ENCODE results near the gene ZNRF3. TPM values are rescaled to one million over a fixed set of nuclear protein-coding genes. Genes with fewer than 3 reads are reported as not detected.

The ZNRF3 gene
- total and polyA plus RNA-seq, 2 experiments from 2014 or later: 11.1 to 32.2 TPM

GRCh38 chr22:29012101-29012433, 128.7 kb downstream of the ZNRF3 start:
- Mint-ChIP-seq H3K27ac (no peak overlapping the region), H3K36me3 (ENCODE audit: low read depth) (peaks cover 3% of the 10 kb centered on the region; the same call in 2 of the 3 replicates), H3K27me3 (ENCODE audit: insufficient read depth, low read depth, poor library complexity) (peaks cover 9% of the 10 kb centered on the region), H3K4me1 (peaks cover 55% of the 10 kb centered on the region), H3K4me3 (no peak overlapping the region), H3K9me3 (no peaks in the 10 kb centered on the region)
- Histone ChIP-seq H3F3A (replicated peaks; ENCODE audit: low read depth) (0 out of 2 replicates have a peak, but pooled peaks cover under 1% of the 10 kb centered on the region), H3K4me3 (no peak overlapping the region), H3K4me2 (0 out of 2 replicates have a peak overlapping the region, but pooled peaks have one; percentile 8), H3K36me3 (ENCODE audit: insufficient read depth) (no peaks in the 10 kb centered on the region), H2AFZ (no peak overlapping the region), H3K79me2 (replicated peaks; ENCODE audit: insufficient read depth) (peaks cover 65% of the 10 kb centered on the region), H3K27me3 (ENCODE audit: insufficient read depth) (no peaks in the 10 kb centered on the region), H4K20me1 (replicated peaks; ENCODE audit: insufficient read depth) (no peaks in the 10 kb centered on the region; the same call in 1 of the 2 replicates), H3K27ac (ENCODE audit: low read depth) (no peak overlapping the region), H3K9me2 (ENCODE audit: insufficient read depth) (no peaks in the 10 kb centered on the region), H3K4me1 (ENCODE audit: insufficient read depth) (peaks cover 40% of the 10 kb centered on the region)
- ATAC-seq (no peak), DNase-seq (ENCODE audit: low spot score) (no peak)
- no peak for TF ChIP-seq REST (IDR thresholded peaks at IDR 0.05; ENCODE audit: unreplicated experiment)
- no peak for TF ChIP-seq CREB1 (CRISPR knock-in tag; IDR thresholded peaks at IDR 0.05; ENCODE audit: low read depth)
- no peak for TF ChIP-seq JUNB (IDR thresholded peaks at IDR 0.05; ENCODE audit: unreplicated experiment)
- no peak for TF ChIP-seq EZH2 (IDR thresholded peaks at IDR 0.05; ENCODE audit: low read depth, unreplicated experiment)
- no peak for TF ChIP-seq EZH2phosphoT487 (IDR thresholded peaks at IDR 0.05; ENCODE audit: unreplicated experiment)
- no peak for TF ChIP-seq ZNF331 (CRISPR knock-in tag; IDR thresholded peaks at IDR 0.05; ENCODE audit: low read depth)
- no peak for TF ChIP-seq NANOG (IDR thresholded peaks at IDR 0.05; ENCODE audit: borderline replicate concordance)
- no peak for TF ChIP-seq POLR2AphosphoS5 (IDR thresholded peaks at IDR 0.05; ENCODE audit: low read depth)
- TF ChIP-seq ZNF462 (CRISPR knock-in tag; IDR thresholded peaks at IDR 0.05): no peak
